SIG-M5 (cell line): ENCODE measurements around the gene KAZALD1.

Source experiments
- DNase-seq: peaks from one replicate; lab custom pipeline; 2025; lab: John Stamatoyannopoulos, UW

KAZALD1 gene

GRCh38 chr10:101095550-101096213 is 33.9 kb downstream of the KAZALD1 start:
- no peak for DNase-seq

- DNase-seq: no peak
Observed at GRCh38 chr10:101096378-101096777, 34.6 kb downstream of the KAZALD1 start.

GRCh38 chr10:101097881-101098280 is 36.1 kb downstream of the KAZALD1 start:
- DNase-seq: no peak

- DNase-seq: no peak
Observed at GRCh38 chr10:101099901-101100300, 38.1 kb downstream of the KAZALD1 start.

- no peak for DNase-seq
Observed at GRCh38 chr10:101101372-101101881, 39.6 kb downstream of the KAZALD1 start.

- no peak for DNase-seq
Observed at GRCh38 chr10:101103430-101103829, 41.6 kb downstream of the KAZALD1 start.

- no peak for DNase-seq
Observed at GRCh38 chr10:101106351-101106750, 44.6 kb downstream of the KAZALD1 start.

- DNase-seq: no peak
Observed at GRCh38 chr10:101107771-101108170, 46.0 kb downstream of the KAZALD1 start.

- no peak for DNase-seq
Observed at GRCh38 chr10:101110856-101111523, 49.2 kb downstream of the KAZALD1 start.

- DNase-seq: no peak
Observed at GRCh38 chr10:101111547-101111946, 49.8 kb downstream of the KAZALD1 start.

- no peak for DNase-seq
Observed at GRCh38 chr10:101112799-101113594, 51.2 kb downstream of the KAZALD1 start.

- no peak for DNase-seq
Observed at GRCh38 chr10:101113890-101114403, 52.2 kb downstream of the KAZALD1 start.

- DNase-seq: peak; percentile 2
Observed at GRCh38 chr10:101114646-101115045, 52.9 kb downstream of the KAZALD1 start.
